RCC 7860 (cell line): ENCODE data around the gene SMARCA2.
A peak's percentile ranks its signal among the peaks of the same experiment; 100 is the strongest.

ENCODE experiments used
- DNase-seq: peaks from one replicate; pipeline ENCODE4 v3.0.0-alpha.2; 2015; ENCODE audit warnings: low spot score
- FAIRE-seq: peaks from 2 replicates; lab custom pipeline; 2012; peaks lifted over from hg19 to GRCh38; lab: Jason Lieb, UNC

SMARCA2 gene

DNA sequence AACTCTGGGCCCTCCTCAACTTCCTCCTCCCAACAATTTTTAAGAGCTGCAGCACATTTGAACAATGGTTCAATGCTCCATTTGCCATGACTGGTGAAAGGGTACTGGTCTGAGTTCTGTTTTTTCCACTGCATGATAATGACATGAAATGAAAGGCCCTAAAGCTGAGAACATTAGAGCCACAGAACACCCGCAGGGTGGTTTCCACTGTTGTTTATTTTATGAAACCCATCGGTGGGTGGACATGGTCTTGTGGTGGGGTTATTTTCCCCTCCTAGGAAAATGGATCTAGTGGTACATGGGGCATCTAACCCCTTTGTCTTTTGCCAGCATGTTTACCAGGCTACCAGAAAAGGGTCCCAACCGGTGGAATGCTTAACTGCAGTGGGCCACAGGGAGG lies 71.8 kb downstream of the SMARCA2 start:
- DNase-seq (no peak), FAIRE-seq (no peak)

DNA sequence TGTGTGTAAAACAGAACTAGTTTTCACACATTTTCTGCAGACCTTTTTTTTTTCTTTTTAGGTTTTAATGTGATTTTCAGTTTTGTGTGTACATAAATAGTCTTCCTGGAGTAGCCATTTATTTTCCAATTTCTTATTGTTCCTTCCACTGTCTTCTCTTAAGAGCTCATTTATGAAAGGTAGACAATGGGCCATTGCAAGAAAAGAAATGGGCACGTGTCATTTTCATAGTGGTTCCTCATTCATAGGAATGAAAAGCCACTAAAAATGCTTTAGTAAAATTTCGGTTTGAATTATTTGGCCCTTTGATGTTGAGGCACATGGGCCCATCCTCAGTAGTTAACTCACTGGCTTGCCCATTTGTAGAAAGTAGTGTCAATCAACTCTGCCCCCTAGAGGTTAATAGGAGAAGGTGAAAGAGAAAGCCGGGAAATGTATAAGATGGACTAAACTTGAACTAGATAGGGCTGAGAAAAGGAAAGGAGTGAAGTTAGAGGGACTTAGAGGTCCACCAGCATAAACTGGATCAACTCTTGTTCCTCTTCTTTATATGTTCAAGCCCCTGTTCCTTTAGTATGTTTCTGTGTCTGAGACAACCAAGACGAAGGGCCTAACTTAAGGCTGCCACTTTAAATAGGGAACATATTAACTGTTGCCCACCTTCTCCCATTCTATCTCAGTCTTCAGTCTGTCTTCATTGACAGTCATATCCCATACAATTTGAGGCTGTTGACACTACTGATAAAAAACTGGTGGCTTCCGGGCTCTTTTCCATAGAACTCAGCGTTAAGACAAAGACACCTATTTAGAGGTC lies 72.6 kb downstream of the SMARCA2 start:
- peak; percentile 32 for DNase-seq
- no peak for FAIRE-seq

DNA sequence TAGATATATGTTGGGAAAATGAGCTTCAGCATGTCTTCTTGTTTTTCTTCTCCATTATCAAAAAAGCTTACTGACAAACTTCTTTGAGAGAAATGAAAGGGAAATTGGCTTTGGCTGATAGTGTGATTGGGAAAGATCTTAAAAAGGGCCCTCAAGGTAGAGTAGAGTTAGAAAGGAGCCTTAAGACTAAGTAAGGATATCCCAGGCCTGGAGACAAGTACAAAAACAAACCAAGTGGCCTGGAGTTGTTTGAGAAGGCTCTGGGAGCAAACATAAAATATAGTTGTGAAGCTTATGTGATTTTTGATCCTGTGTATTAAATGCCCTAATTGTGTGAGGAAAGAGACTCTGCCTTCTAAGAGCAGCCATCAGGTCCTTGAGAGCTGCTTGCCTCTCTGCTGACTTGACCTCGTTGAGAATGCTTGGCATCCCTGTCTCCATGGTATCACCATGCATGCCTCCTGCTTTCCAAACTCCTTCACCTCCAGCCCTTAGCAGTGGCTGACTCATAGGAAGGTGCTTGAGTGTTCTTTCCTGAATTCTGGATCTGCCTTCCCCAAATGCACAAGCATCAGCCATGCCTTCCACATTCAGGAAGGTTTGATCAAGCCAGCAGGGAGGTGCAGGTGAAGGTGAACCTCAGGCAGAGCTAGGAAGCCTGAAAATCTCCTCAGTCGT lies 78.9 kb downstream of the SMARCA2 start:
- FAIRE-seq (no peak), DNase-seq (no peak)

DNA sequence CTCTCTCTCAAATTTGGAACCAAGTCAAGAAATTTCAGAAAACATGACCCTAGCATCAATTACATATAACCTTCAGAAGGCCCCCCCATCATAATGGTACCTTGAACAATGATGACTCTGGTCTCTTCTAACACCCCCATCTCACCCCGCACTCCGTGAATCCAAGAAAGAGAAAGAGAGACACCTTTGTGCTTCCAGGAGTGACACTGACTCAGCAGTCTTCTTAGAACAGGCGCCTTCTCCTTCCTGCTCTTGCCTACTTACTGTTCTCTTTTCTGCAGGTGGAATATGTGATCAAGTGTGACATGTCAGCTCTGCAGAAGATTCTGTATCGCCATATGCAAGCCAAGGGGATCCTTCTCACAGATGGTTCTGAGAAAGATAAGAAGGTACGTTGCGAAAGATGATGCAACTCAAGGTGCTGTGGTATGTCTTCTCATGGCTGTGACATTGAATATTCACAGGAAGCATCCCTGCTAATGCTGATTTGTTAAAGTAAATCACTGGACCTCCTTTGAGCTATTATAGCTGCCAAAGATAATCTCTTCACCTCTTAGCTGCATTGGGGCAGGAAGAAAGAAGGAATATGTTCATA lies 81.3 kb downstream of the SMARCA2 start:
- DNase-seq: no peak
- FAIRE-seq: no peak

DNA sequence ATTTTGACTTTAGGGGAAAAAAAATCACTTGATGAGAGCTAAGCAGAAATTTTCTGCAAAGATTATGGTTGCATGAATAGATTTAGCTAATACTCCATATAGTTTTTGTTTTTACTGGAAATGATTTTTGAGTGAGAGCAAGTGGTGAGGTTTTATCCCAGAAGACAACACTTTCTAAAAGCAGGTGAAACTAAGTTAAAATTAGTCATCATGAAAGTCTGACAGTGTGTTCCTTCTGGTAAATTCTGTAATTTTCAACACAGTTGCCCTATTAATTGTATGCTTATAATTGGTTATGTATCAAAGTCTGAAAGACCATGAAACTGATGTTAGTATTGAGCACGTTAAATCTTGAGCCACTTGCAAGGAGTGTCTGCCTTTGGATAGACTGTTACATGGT lies 91.5 kb downstream of the SMARCA2 start:
- no peak for FAIRE-seq
- DNase-seq: no peak

DNA sequence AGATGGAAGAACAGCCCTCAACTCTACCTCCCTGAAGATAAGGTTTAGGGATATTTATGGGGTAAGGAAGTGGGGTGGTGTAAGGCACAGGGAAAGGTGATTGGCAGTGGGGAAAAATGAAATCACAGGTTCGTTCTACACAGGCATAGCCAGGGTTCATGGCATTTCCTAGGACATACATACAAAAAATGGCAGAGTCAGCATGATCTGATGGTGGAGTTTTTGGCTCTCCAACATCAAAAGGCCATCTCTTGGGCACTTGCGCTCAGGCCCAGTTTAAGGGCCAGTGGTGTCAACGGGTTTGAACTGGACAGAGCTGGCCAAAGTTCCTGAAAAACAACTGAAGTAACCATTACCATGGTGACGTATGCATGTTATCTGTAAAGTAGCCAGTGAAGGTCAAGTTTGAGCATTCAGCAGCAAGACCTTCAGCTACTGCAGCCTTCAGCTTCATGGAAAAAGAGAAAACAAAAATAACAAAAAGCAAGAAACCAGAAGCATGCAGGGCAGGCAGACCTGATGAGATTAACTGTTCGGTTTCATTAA lies 92.8 kb downstream of the SMARCA2 start:
- DNase-seq (no peak), FAIRE-seq (no peak)

DNA sequence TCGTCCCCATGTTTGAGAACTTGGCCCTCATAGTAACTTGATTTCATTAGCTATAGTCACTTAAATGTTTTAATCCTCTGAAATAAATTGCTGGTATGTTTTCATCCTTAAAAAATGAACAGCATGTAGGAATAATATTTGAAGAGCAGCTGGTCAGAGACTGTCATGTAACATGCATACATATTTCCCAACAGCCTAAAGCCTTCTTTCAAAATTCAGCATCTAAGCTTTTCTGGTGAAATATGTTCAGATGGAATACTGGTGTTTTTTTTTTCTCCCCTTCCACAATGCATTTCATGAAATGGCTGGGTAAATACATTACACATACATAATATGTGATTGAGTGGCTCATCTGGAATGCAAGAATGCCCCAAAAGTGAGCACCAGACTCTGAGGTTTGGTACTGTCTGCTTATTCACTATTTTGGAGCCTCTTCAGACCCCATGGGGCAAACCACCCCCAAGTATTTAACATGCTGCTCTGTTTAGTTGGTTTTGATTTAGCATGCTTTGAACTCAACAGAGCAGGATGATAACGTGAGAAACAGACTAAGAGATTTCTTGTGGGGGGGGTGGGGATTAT lies 94.0 kb downstream of the SMARCA2 start:
- FAIRE-seq (no peak), DNase-seq (no peak)

DNA sequence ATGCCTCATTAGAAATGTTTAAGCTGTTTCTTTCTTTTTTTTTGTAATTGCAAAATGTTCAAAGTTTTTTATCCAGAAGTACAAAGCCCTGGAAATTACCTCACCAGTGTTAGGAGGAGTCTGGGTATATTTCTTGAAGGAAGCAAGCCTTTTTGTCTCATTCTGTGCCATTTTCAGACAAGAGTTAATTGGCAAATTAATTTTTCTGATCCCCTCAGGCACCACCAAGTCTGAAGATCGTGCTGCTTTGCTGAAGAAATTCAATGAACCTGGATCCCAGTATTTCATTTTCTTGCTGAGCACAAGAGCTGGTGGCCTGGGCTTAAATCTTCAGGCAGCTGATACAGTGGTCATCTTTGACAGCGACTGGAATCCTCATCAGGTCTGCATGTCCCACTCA lies 94.9 kb downstream of the SMARCA2 start:
- DNase-seq (no peak), FAIRE-seq (no peak)

DNA sequence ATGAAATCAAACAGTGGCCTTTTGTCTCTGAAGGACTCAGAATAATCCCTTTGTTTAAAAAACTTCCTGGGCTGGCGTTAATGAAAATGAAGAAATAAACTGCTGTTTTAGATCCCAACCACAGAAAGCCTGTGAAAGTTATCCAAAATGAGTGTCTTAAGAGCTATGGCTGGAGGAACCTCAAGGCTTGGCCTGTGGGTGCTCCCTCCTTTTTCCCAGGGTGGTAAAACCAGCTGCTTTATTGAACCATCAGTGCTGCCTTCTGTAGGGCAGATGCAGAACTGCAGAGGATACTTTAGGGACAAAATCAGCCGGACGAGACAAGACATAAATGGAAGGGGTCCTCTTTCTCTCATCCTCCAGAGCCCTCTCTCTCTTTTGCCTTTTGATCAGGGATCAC lies 100.9 kb downstream of the SMARCA2 start:
- DNase-seq (no peak), FAIRE-seq (no peak)

DNA sequence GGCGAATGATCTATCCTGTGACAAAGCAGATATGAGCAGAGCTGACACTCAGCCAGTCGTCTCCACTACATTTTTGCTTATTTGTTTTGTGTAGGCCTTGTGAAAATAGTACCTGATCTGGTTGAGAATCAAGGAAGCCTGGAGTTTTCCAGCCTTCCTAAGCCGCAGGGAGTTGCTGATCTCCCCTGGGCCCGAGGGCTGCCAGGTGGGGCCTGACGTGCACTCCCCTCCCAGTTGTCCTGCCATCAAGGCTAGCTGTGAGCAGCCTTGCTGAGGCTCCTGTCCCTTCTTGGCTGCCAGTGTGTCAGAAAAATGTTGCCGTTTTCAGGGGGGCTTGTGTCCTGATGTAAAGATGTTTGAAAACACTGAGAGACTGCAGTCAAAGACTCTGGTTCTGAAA lies 102.4 kb downstream of the SMARCA2 start:
- FAIRE-seq (no peak), DNase-seq (no peak)

DNA sequence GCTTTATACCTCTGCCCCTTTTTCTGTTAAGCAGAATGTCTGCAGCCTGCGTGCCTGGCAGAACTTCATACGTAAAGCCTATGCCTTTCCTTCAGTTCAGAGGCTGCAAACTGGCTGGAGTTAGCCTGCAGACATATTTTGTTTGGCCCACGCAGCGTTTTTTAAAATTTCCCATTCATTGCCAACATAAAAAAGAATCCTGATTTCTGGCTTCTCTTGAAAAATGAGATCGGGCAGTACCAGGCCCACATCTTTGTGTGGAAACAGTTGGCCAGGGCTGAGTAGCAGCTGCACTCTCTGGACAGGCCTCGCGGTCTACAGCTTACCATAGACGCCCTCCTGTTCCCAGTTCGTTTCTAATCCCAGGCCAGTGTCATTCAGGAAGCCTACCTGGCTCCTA lies 104.4 kb downstream of the SMARCA2 start:
- DNase-seq: no peak
- FAIRE-seq: no peak

DNA sequence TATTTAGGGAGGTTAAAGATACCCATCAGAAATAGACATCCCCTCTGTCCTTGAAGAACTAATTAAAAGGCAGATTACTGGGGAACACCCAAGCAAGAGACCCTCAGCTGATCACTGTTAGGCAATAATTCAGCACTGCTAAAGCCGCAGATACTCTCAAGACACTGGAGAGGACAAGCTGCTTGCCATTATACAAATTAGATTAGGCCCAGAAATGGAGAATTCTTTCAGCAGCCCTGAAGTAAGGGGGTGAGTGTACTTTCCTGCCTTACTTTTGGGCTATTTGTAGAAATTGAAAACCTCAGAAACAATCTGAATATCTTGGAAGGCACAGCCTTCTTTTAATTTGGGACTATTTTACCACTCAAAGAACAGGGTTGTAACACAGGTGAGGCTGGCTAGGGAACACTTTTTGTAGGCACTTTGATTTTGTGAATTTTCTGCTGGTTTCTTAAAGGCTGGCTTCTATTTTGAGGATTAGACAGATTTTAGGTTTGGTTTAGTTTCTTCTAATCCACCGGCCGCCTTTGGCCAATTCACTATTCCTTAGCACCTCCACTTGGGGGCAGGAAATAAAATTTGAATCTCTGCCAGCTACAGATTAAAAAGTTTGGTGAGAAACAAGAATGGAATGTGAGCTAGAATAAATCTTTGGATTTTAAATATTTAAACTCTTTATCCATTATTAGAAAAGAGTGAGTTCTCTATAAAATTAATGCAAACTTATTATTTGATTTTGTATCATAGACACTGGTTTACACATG lies 106.0 kb downstream of the SMARCA2 start:
- no peak for DNase-seq
- no peak for FAIRE-seq

DNA sequence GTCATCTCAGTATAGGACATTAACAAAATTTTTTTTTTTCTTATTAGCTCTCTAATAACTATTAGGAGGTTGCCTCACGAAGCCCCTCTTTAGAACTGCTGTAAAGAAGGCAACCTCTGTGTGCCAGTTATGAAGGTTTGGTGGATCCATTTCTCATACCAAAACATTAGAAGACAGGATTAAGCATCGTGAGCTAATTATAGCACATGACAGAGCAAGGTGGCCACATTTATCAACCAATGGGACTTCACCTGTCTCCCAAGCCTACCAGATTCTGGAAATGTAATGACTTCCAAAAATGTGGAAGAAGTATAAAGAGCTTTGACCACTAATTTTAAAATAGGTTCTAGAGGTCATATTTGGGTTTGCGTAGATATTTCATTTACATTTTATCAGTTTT lies 107.2 kb downstream of the SMARCA2 start:
- FAIRE-seq (no peak), DNase-seq (no peak)

DNA sequence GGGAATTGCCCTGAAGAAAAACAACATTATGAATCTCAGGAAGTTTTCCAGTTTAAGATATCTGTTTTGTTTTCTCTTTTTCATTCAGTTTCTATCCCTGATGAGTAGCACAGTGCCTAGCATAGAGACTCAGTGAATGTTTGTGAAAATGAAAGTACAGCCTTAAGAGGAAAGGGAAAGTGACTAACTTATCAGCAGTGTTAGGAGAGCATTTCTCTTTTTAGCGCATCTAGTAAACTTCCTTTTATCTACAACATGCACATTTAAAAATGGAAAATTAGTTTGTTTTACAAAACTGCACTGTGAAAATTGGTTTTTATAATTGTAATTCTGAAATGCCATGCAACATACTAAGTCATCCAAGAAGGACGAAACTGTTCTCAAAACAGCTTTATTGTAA lies 110.8 kb downstream of the SMARCA2 start:
- no peak for DNase-seq
- FAIRE-seq: no peak

DNA sequence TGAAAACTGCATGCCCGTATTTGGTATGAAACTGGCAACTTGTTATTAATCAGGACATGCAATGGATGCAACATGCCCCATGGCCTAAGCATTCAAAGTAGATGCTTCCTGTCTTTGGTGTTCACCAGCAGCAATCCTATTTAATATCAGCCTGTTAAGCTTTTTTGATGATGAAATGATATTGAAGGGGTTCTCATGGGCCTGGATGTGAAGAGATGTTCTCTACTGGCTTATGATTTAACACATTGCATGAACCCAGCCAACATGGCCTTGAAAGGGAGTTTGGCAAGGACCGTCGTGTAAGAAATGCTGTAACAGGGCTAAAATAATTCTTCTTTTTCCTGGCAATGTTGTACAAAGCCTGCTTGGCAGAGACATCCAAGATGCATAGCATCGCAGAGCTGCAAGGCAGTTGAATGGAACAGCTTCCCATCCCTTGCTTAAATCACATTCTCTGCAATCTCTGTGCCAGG lies 111.2 kb downstream of the SMARCA2 start:
- FAIRE-seq: no peak
- DNase-seq: no peak

DNA sequence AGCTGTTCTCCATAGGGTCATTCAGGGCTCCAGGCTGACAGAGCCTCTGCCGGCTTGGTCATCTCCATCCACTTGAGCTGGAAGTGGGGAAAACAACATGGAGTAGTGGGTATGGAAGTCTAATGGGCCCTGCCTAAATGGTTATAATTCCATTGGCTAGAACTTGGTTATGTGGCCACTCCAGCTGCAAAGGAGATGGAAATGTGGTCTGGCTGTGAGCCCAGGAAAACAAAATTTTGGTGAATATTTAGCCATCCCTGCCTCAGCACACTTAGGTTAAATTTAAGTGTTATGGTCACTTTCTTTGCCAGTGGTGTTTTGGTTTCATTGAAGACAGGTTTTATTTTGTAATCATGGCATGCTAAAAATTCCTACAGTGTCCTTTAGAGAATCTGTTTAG lies 112.3 kb downstream of the SMARCA2 start:
- DNase-seq (peak; percentile 15), FAIRE-seq (peak; percentile 67)

DNA sequence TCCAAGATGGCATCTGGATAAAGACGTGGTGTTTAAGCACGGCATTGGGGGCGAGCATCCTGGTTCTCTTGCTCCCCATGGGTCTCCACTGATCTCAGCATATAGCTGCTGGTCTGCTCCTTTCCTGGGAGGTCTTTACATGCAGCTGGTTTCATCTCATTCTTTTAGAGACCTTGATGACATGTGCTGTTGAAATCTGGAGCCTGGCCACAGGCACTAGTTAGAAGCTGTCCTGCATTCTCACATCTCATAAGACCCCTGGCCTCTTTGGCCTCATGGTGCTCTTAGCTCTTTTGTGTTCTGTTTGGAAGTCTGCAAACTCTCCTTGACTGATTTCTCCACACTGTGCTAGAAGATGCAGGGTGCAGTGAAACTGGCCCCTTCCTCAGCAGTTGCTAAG lies 113.0 kb downstream of the SMARCA2 start:
- FAIRE-seq (no peak), DNase-seq (no peak)

DNA sequence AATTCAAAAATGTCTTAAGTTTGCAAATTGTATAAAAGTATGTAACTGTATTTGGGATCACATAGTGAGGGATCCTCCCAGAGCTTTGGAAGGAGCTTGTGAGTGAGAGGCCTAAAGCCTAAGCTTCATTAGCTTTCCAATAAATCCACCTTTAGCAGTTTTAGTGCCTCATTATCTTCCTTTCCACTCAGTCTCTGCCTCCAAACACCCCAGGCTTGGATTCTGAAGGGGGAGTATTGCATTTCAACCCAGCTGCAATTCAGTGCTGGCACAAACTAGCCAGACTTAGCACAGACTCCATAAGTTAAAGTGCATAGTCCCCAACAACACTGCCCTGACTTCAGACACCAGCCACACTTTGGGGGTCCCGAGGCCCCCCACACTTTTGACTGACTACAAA lies 113.5 kb downstream of the SMARCA2 start:
- FAIRE-seq (no peak), DNase-seq (no peak)

DNA sequence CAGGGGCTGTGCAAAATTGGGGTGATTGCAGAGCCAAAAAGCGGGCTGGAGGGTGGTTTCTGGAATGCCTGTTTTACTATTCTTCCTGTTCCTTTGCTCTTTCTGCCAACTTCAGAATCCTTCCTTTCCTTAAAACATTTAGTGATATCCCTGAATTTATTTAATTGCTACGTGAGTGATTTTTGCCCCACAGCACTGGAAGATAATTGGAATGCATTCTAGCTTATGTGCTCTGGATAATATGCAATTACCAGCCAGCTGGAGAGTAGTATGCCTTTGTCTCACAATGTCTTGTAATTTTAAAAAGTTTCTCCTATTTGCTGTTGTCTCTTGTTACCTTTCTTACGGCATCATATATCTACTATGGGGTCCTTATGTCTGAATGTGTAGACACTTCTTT lies 115.8 kb downstream of the SMARCA2 start:
- DNase-seq (no peak), FAIRE-seq (no peak)

DNA sequence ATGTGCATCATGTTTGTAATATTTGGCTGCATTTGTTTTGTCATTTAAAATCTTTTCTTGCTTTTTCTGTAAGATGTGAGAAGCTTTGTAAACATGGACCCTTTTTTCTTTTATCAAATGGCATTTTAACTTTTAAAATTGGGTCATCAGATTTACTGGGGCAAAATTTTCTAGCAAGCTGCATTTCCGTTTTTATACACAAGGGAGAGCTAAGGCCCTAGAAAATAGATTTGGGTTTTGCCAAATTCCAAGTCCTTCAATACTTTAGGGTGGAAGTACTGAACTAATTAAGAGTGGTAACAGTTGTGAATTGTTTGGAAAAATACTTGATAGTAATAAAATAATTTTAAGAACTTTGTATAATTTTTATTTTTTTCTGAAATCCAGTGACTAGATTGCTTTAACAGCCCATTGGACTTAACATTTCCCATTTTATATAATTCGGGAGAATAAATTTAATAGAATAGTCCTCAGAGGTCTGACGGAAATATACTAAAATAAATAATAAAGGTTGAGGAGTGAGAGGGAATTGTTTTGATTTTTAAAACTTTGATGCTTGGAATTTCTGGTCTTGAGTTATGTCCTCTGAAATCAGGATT lies 117.4 kb downstream of the SMARCA2 start:
- peak; percentile 24 for DNase-seq
- peak; percentile 52 for FAIRE-seq
